Epithelial cell of proximal tubule (primary cell): Measurements from ENCODE around the gene TULP3. TPM values are rescaled to one million over a fixed set of nuclear protein-coding genes. Genes with fewer than 3 reads are reported as not detected.

Experiments
- DNase-seq: peaks from one replicate; pipeline ENCODE4 v3.0.0-alpha.2; 2011; ENCODE audit warnings: low read depth
- H3K4me3 ChIP-seq: 2 replicates; pipeline ENCODE4 v1.5.1; 2011; ENCODE audit warnings: low read depth, mild to moderate bottlenecking, low read length
- total RNA-seq: library from RNA; depleted of rRNA; stranded (reverse); fragments of >200 nt; gene quantifications from 2 replicates; pipeline ENCODE4 v1.2.3, GENCODE V29; 2015
- TF ChIP-seq, protein P1 (sequence below): conservative IDR thresholded peaks from 2 replicates; pipeline ENCODE4 v1.5.1; 2012; ENCODE audit warnings: low read depth, mild to moderate bottlenecking, low read length

TULP3 gene
- total RNA-seq, 1 donor from 2014 or later = 26.6 TPM

GRCh38 chr12:2963760-2964292 is 73.1 kb downstream of the TULP3 start:
- no peak for DNase-seq
- H3K4me3 ChIP-seq = no peak overlapping the region
- TF ChIP-seq, protein P1, sequence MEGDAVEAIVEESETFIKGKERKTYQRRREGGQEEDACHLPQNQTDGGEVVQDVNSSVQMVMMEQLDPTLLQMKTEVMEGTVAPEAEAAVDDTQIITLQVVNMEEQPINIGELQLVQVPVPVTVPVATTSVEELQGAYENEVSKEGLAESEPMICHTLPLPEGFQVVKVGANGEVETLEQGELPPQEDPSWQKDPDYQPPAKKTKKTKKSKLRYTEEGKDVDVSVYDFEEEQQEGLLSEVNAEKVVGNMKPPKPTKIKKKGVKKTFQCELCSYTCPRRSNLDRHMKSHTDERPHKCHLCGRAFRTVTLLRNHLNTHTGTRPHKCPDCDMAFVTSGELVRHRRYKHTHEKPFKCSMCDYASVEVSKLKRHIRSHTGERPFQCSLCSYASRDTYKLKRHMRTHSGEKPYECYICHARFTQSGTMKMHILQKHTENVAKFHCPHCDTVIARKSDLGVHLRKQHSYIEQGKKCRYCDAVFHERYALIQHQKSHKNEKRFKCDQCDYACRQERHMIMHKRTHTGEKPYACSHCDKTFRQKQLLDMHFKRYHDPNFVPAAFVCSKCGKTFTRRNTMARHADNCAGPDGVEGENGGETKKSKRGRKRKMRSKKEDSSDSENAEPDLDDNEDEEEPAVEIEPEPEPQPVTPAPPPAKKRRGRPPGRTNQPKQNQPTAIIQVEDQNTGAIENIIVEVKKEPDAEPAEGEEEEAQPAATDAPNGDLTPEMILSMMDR = no peak

- no peak for DNase-seq
- no peak overlapping the region for H3K4me3 ChIP-seq
- TF ChIP-seq, protein P1 = no peak
Observed at GRCh38 chr12:2967651-2968050, 77.0 kb downstream of the TULP3 start.

DNA sequence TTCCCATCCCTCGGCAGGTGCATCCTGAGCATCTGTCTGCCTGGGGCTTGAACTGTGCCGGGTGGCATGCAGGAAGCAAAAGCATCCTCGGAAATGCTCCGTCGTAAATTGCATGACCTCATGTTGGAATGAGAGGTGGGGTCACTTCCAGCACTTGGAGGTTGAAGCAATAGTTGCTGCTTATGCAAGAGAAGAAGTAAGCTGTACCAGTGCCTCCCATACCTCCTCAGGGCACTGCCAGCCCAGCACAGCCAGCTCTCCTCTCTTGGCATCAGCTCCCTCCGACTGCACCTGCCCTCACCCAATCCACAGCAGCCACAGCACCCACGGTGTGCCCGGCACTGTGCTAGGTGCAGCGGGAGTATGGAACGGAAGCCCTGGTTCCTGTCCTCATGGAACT is 80.1 kb downstream of the TULP3 start:
- no peak overlapping the region for H3K4me3 ChIP-seq
- TF ChIP-seq, protein P1 = no peak
- no peak for DNase-seq

- H3K4me3 ChIP-seq = no peak overlapping the region
- no peak for DNase-seq
- TF ChIP-seq, protein P1 = no peak
Observed at GRCh38 chr12:2973566-2973965, 82.9 kb downstream of the TULP3 start.

- TF ChIP-seq, protein P1 = no peak
- no peak overlapping the region for H3K4me3 ChIP-seq
- no peak for DNase-seq
Observed at GRCh38 chr12:2974560-2974971, 83.9 kb downstream of the TULP3 start.

- TF ChIP-seq, protein P1 = no peak
- DNase-seq = no peak
- no peak overlapping the region for H3K4me3 ChIP-seq
Observed at GRCh38 chr12:2976581-2976996, 85.9 kb downstream of the TULP3 start.

DNA sequence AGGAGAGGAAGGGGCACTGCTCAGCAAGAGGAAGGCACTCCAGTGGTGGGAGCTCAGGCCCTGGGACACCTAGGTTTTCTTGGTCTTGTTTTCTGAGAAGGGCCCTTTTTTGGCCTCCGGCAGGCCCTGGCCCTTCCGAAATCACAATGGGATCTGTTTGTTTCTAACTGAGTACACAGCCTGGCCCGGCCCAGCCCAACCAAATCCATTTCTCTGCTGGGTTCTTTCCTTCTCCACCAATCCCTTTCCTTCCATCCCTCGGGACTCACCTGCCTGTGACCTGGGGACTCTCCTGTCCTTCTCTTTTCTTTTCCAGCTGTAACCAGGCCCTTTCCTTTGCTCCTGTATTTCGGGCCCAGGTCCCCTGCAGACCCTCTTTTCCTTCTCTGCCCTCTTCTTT is 87.1 kb downstream of the TULP3 start:
- TF ChIP-seq, protein P1 = no peak
- no peak overlapping the region for H3K4me3 ChIP-seq
- DNase-seq = no peak
